Stimulated activated naive CD8-positive, alpha-beta T cell treated with anti-CD3 and anti-CD28 coated beads, Interleukin-15, Interleukin-2, amounts not matched to agents 100 U/mL and 50 U/mL, for 24 hours (primary cell): ENCODE data around the gene ST6GAL2.

Source experiments
- ATAC-seq: fragments of 150-1000 bp; cut with Tn5 transposase; one replicate; pipeline ENCODE4 v1.10.0; 2021
- DNase-seq: peaks from one replicate; pipeline ENCODE4 v3.0.0; 2021

Gene ST6GAL2

DNA sequence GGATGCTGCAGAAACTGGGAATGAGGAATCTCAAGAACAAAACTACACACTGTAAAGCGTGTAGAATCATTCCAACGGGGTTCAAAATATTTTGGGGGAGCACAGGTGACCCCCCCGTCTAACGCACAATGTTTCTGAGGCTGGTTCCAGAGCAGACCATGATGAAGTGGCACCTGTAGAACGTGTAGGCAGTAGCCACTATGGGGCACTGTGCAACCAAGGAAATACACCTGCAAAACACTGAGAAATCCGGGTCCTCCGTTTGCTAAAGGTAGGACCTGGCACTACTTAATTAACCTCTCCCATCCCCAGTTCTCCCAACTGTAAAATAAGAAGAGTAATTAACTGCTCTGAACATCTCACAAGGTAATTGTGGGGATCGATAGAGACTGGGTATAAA lies 22.6 kb downstream of the ST6GAL2 start:
- no peak for ATAC-seq
- no peak for DNase-seq

GRCh38 chr2:106859498-106859897 lies 26.5 kb downstream of the ST6GAL2 start:
- ATAC-seq (no peak), DNase-seq (no peak)

DNA sequence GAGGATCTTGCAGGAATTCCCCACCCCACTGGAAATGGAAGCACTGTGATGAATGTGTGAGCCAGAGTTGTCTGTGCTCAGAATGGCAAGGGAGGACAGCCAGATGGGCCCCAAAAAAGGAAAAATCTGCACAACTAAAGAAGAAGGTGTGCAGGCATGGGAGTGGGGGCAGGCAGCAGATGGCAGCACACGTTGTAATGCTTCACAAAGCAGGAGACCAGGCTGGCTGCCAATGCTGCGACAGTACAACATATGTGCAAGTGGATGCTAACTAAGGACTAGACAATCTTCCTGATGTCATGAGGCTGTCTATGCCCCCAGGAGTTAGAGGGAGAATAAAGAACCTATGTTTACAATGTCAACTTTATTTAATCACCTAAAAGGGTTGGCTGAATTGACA lies 27.2 kb downstream of the ST6GAL2 start:
- no peak for ATAC-seq

DNA sequence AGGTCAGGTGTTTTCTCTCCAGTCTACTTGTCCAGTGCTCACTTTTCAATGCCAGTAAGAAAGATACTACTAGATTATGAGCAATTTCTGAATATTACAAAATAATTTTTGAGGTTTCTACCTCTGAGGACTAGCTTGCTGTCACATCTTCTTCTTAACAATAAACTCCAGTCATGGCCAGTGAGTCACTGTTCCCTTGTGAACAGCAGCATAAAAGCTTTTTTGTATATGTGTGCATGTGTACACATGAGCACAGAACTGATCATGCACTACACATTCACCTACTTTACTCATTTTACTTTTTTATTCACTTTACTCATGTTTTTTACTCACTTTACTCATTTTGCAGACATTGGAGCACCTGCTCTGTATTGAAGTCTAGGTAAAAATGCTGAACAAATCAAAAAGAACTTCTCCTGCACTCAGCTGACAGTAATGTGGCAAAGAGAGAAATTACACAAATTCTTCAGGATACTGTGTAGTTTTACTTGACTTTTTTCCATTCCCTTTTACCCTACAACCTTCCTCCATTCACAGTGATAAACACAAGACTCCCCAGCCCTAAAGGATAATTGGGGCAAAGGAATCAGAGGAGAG lies 28.0 kb downstream of the ST6GAL2 start:
- ATAC-seq: no peak

More for the DNA sequence above, 27.2 kb downstream of the ST6GAL2 start:
- DNase-seq: no peak

DNA sequence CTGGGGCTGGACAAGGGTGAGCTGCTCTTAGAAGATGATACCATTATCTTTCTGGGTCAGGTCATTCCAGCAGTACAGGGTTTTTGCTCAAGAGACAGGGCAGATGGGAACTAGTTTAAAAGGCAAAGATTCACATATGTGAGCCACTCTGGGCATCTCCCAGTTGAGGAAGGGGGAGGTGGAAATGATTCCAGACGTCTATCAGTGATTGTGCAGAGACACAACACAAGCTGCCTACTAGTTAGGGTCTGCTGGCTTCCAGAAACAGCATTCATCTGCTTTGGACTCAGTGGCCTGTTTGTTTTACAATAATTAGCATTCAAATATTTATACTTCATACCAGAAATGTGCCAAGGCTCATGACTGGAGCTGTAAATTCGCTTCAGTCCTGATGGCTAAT lies 32.3 kb downstream of the ST6GAL2 start:
- ATAC-seq (no peak), DNase-seq (no peak)

More for the DNA sequence above, 28.0 kb downstream of the ST6GAL2 start:
- DNase-seq: no peak

DNA sequence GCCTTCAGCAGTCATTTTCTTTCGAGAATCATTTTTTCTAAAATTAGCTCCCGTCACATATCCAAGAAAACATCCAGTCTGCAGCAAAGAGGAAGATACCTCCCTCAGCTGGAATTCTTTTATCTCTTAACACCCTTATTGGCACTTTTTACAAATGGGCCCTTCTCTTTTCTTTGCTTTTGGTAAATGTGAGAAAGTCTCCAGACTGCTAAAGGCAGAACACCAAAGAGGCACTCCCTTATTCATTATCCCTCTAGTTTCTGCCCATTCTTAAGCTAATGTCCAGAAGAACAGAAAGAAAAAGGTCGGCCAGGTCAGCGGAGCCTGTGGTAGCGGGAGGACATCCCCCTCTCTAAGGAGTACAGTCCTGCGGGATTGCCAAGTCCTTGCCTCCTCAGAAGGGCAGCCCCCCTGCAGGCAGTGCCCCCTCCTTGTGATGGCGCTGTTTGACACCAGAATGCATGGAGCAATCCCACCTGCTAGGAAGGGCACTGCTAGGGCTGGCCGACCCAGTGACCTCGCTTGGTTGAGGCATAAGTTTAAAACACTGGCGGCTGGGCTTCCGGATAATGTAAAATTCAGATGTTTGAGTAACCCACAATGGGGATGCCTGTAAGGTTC lies 34.0 kb downstream of the ST6GAL2 start:
- no peak for DNase-seq
- ATAC-seq: no peak

DNA sequence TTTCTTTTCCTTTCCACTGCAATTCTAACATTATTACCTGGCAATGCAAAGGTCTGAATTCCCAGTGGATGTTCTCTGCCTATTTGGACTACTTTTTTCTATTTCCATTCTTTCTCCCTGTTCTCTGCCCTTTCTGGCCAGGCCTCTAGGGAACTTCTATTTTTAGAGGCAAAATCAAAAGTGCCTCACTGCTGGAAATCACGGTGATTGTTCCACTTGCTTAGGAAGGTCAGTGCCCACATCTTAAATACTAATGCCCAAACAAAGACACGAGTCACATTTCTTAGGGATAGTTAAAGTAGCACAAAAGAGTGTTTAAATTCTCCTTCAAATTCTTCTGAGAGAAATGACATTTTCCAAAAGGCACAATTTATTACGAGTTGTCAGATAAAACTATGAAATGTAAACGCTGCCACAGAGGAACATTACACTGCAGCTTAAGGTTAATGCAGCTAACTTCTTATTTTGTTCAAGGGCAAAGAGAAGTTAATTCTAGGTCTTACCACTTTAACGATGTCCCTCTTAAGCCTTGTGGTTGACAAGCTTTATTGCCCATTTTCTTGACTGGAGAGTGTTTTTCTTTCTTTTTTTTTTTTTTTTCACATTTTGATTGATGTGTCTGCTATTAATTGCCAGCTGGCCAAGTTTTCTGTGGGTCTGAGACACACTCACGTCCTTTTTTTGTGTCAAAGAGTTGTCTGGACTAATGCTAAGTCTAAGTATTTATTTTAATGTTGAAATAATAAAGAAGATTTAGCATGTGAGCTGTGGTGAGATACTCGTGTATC lies 34.7 kb downstream of the ST6GAL2 start:
- ATAC-seq (no peak), DNase-seq (no peak)

DNA sequence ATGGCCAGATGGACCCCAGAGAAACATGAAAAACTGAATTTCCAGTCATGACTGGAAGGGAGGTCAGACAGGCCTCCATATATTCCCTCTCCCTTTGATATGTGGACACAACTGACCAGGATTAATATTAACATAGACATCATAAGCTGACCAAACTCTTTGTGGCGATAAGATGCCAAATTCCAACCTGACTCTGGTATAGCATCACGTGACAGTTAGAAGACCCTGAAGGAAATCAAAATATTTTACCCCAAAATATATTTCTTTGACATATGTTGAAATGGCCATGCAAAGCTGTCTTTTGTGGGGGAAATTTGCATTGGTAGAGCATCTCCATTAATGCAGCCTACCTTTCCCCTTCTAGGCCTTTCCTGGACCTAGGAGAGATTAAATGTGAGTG lies 36.7 kb downstream of the ST6GAL2 start:
- no peak for DNase-seq
- ATAC-seq: no peak

DNA sequence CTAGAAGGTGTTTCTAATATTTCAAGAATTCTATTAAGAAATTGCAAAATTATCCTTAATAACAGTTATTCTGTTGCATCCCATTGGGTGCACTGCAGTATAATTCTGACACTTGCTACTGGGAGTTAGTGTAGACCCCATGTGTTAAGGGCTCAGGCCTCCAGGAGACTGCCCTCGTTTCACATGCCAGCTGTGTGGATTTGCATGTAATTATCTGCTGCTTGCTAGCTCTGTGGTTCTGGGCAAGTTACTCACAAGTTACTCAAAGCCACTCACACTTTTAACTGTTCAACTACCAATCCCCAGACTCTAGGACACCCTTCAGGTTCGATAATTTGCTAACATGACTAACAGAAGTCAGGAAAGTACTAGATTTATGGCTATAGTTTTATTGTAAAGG lies 38.6 kb downstream of the ST6GAL2 start:
- no peak for ATAC-seq
- no peak for DNase-seq

DNA sequence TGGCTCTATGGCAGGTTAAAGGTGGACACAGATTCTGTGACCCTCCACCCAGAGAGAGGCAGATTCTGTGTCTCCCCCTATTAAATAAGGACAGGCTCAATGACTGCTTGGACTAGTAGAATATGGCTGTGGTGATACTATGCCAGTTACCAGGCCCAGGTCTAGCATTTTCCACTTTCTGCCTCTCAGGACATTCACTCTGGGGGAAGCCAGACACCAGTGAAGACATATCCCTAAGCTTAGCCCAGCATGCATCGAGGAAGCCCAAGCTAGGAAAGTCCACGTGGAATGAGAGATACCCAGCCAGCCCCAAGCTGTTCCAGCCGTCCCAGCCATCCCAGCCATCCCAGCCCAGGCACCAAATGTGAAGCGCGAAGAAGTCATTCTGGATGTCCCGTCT lies 40.3 kb downstream of the ST6GAL2 start:
- no peak for DNase-seq

GRCh38 chr2:106843910-106844250 lies 42.1 kb downstream of the ST6GAL2 start:
- DNase-seq (no peak), ATAC-seq (no peak)

More for the DNA sequence above, 40.3 kb downstream of the ST6GAL2 start:
- ATAC-seq: no peak

DNA sequence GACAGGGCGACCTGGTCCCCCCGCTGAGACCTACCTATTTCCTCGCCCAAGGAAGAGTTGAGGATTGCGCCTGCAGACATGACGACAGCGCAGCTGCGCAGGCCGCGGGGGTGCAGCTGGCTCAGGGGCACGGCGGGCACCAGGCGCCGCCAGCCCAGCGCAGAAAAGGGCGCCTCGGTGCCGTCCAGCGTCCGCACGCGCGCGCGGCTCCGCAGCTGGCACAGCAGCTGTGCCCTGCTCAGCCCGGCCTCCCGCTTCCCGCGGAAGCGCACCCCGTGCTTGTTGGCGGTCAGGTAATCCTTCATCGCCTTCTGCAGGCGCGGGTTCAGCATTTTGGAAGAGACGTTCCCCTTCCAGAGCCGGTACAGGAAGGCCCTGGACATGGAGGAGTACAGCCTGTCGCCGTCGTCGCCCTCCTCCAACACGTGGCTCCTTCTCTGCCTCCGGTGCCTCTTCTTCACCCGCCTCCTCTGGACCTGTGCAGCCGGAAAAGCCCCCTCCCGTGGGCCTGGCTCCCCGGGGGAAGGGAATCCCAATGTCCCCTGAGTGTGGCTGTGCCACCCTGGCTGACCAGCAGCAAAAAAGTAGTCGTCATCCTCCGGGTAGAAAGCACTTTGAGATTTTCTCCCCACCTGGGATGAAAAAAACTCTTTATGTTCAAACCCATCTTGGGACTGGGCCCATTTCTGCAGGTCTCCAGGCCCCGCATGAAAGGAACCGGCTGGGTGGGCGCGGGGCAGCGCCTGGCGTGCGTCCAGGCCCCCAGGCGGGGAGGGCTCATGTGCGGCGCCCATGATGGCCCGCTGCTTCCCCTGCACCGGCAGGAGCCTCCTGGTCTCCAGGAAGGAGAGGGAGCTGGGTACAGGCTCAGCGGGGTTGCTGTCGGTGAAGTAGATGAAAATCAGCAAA lies 42.7 kb downstream of the ST6GAL2 start:
- no peak for DNase-seq
- ATAC-seq: no peak

DNA sequence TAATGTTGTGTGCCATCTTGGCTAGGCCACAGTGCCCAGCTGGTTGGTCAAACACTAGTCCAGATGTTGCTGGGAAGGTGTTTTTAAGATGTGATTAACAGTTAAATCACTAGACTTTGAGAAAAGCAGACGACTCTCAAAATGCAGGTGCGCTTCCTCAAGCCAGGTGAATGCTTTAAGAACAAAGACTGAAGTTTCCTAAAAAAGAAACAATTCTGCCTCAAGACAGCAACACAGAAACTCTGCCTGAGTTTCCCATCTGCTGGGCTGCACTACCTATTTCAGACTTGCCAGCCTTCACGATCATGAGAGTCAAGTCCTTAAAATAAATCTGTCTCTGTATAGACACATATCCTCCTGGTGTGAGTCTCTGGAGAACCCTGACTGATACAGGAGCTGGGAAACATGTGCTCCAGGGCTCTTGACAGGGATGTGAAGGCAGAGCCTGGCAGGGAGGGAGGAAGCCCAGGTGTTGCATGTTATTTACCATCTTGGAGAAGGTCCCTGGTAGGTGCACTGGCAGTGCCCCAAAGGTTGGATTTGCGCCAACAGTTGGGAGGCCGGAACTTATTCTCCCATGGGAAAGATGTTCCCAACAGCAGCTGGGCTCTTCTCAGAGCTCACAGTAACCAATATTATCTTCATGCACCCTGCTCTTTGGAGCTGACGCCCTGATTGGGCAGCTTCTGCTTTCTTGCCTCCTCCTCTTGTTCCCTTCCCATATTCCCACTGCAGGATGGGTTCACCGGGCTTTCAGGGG lies 43.9 kb downstream of the ST6GAL2 start:
- no peak for ATAC-seq

GRCh38 chr2:106840818-106841217 lies 45.1 kb downstream of the ST6GAL2 start:
- no peak for ATAC-seq
- no peak for DNase-seq

More for the DNA sequence above, 43.9 kb downstream of the ST6GAL2 start:
- no peak for DNase-seq

GRCh38 chr2:106839849-106840595 lies 45.9 kb downstream of the ST6GAL2 start:
- ATAC-seq (no peak), DNase-seq (no peak)

DNA sequence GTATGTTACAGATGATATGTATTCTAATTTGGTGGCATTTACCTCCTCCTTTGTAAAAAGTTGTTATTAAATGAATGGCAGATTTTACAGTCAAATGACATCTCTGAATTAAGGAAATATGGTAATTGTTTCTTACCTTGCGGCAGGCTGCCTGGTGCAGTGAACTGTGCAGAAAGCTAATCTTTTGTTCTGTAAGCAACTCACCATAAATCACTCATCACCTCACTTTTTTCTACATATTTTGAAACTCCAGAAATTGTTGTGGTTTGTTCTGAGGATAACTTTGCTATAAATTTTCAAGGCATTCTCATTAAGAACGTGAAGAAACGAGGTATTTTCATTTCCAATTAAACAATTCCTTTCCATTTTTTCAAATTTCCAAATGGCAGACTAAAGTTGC lies 52.7 kb downstream of the ST6GAL2 start:
- no peak for DNase-seq
- no peak for ATAC-seq

DNA sequence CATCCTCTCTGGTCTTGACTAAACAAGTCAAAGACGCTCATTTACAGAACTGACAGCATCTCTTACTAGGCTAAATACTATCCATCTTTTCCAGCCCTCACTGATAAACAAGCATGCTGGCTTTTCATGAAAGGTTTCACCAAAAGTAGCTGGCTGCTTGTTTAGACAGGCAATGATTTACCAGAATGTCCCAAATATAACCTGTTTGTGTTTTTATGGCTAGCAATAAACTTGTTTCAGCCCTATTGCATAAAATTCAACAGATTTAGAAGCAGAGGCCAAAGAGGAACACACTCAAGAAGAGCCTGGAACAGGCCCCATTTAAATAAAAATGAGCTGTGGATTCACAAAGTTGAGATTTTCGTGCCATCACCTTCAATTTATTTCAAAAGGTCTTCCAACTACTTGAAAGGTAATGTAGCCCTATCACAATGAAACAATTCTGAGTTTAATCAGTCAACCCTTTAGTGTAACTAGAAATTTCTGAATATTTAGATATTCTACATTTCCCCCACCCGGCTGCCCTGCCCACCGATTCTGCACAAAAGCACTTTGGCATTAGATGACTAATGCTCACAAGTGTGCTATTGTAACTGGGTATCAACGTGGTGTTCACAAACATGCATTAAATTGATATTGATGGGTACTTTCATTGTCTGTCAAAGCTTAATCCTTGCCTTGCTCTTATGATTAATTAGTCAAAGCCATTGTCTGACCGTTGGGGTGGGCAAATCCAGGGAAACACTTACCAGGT lies 54.0 kb downstream of the ST6GAL2 start:
- DNase-seq: no peak
- no peak for ATAC-seq

DNA sequence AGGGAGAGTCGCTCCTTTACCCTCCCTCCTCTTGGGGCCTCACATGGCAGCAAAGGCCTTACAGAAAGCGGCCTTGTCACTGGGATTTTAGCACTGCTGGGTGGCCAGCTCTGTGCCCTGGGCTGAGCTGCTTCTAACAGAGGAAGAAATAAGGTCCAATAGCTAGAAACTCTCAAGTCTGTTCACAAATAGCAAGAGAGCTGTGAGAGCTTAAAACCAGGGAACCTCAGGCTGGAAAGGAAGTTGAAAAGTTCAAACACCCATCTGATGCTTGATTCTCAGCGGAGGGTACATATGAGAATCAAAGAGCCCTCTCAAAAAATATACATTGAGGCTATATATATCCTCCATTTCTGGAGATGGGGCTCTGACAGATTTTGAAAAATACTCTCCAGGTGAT lies 54.7 kb downstream of the ST6GAL2 start:
- ATAC-seq: no peak
- no peak for DNase-seq

GRCh38 chr2:106830191-106830590 lies 55.8 kb downstream of the ST6GAL2 start:
- DNase-seq: no peak

DNA sequence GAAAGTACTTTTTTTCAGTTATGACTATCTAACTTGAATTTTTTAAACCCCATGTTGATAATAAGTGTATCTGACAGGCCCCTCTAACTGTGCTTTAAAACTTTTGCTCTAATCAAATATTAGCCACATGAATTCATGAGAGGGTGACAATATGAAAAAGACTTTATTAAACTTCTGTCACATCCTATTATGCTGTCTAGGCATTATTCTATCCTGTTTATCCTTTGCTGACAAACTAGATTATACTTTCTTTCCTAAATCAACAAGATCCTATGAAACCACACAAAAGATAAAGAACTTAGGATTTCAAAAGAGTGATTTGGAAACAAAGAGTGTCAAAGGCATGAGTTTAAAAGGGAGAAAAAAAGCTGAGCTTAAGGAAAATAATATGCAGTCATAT lies 57.8 kb downstream of the ST6GAL2 start:
- no peak for DNase-seq
- no peak for ATAC-seq

More at GRCh38 chr2:106830191-106830590, 55.8 kb downstream of the ST6GAL2 start:
- no peak for ATAC-seq
